SU-DHL-6 (cell line): ENCODE data around the gene MTFMT.
A peak's percentile ranks its signal among the peaks of the same experiment; 100 is the strongest.

Experiments
- H2AFZ ChIP-seq: fragments of 200-600 bp; sonication (generic); 2 replicates; pipeline ENCODE4 v1.6.1; 2014; ENCODE audit warnings: low read depth, mild to moderate bottlenecking, moderate library complexity, mixed read lengths, antibody characterized with exemption, low read length; ENCODE audit not compliant: severe bottlenecking
- H3F3A ChIP-seq: fragments of 200-600 bp; shearing (Covaris generic); 2 replicates; pipeline ENCODE4 v1.6.0; 2016; ENCODE audit warnings: antibody characterized with exemption, mild to moderate bottlenecking; ENCODE audit not compliant: insufficient read depth
- H3K27ac ChIP-seq: fragments of 200-600 bp; sonication (generic); 2 replicates; pipeline ENCODE4 v1.5.1; 2016; ENCODE audit warnings: low read depth, mild to moderate bottlenecking, low read length, moderate library complexity, mixed read lengths
- H3K27me3 ChIP-seq: fragments of 200-600 bp; sonication (generic), shearing (Covaris generic); 2 replicates; pipeline ENCODE4 v1.6.0; 2014; ENCODE audit warnings: mild to moderate bottlenecking, low read length
- H3K36me3 ChIP-seq: fragments of 200-600 bp; sonication (generic); 2 replicates; pipeline ENCODE4 v1.6.1; 2014; ENCODE audit warnings: mild to moderate bottlenecking, low read length, mixed read lengths
- H3K4me2 ChIP-seq: fragments of 300-600, 200-600 bp; shearing (Covaris generic), sonication (generic); 2 replicates; pipeline ENCODE4 v1.6.0; 2014; ENCODE audit warnings: low read length, low read depth, mild to moderate bottlenecking; ENCODE audit not compliant: poor library complexity, severe bottlenecking
- H3K4me3 ChIP-seq: fragments of 200-600 bp; sonication (generic); 2 replicates; pipeline ENCODE4 v1.5.1; 2014; ENCODE audit warnings: antibody characterized with exemption, low read length, mild to moderate bottlenecking, mixed read lengths; ENCODE audit not compliant: insufficient read depth, poor library complexity, severe bottlenecking
- H3K79me2 ChIP-seq: fragments of 200-600 bp; sonication (generic); 2 replicates; pipeline ENCODE4 v1.6.1; 2014; ENCODE audit warnings: mild to moderate bottlenecking, low read length, moderate library complexity; ENCODE audit not compliant: insufficient read depth
- H3K9ac ChIP-seq: fragments of 200-600 bp; sonication (generic); 2 replicates; pipeline ENCODE4 v1.7.0; 2014; ENCODE audit warnings: mild to moderate bottlenecking, low read length
- H3K9me2 ChIP-seq: fragments of 200-600 bp; sonication (generic); replicated peaks from 2 replicates; pipeline ENCODE4 v1.6.1; 2014; ENCODE audit warnings: low read length; ENCODE audit not compliant: insufficient read depth
- H3K9me3 ChIP-seq: fragments of 200-600 bp; sonication (generic); 2 replicates; pipeline ENCODE4 v1.6.1; 2014; ENCODE audit warnings: low read length, mixed read lengths; ENCODE audit not compliant: insufficient read depth
- H4K20me1 ChIP-seq: fragments of 200-600 bp; sonication (generic); 2 replicates; pipeline ENCODE4 v1.6.1; 2014; ENCODE audit warnings: low read depth, mild to moderate bottlenecking, antibody characterized with exemption, low read length, moderate library complexity, mixed read lengths
- EZH2phosphoT487 ChIP-seq: fragments of 200-600 bp; sonication (generic), shearing (Covaris generic); conservative IDR thresholded peaks from 2 replicates; pipeline ENCODE4 v1.6.1; 2018; ENCODE audit warnings: mild to moderate bottlenecking, antibody characterized with exemption, low read length, moderate library complexity, mixed read lengths
- TF ChIP-seq, protein P1 (sequence below): fragments of 200-600 bp; sonication (generic); IDR thresholded peaks from one replicate; pipeline ENCODE4 v1.5.1; 2017; ENCODE audit warnings: antibody characterized with exemption, mild to moderate bottlenecking, low read length, moderate library complexity; ENCODE audit not compliant: insufficient read depth, poor library complexity, severe bottlenecking

MTFMT gene

DNA sequence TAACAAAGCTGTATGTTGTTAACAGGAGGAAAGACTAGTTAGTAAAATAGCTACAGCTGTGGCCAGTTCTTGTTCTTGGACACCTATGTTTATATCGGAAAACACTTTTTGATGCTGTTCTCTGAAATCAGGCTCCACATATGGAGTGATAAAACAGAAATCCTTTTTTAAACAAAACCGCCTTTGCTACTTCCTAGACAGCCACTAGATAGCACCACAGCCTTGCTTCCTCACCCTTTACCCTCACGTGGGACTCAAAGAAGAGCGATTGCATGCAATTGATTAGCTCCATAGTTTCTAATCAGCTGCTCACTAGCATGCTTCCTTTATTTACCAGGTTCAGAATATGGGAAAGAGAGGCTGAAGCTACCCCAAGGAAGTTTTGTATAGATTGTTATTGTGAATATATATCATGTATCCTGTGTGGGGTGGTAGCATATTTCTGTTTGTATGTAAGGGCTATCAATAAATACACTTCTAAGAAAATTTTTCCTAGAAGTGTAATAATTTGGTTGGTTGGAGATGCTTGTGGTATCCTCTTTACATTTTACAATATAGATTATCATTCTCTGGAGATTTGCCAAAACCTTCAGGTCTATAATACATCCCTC, 4.3 kb upstream of the MTFMT start:
- H3K36me3 ChIP-seq, result no peaks in the 10 kb centered on the region
- no peaks in the 10 kb centered on the region for H3K9me3 ChIP-seq
- TF ChIP-seq EZH2phosphoT487, result no peak
- TF ChIP-seq, protein P1, sequence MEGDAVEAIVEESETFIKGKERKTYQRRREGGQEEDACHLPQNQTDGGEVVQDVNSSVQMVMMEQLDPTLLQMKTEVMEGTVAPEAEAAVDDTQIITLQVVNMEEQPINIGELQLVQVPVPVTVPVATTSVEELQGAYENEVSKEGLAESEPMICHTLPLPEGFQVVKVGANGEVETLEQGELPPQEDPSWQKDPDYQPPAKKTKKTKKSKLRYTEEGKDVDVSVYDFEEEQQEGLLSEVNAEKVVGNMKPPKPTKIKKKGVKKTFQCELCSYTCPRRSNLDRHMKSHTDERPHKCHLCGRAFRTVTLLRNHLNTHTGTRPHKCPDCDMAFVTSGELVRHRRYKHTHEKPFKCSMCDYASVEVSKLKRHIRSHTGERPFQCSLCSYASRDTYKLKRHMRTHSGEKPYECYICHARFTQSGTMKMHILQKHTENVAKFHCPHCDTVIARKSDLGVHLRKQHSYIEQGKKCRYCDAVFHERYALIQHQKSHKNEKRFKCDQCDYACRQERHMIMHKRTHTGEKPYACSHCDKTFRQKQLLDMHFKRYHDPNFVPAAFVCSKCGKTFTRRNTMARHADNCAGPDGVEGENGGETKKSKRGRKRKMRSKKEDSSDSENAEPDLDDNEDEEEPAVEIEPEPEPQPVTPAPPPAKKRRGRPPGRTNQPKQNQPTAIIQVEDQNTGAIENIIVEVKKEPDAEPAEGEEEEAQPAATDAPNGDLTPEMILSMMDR, result no peak
- no peak overlapping the region for H3K27ac ChIP-seq
- H3K79me2 ChIP-seq, result peaks cover 6% of the 10 kb centered on the region
- no peak overlapping the region for H3K4me3 ChIP-seq
- peaks cover 6% of the 10 kb centered on the region; the same call in 1 of the 2 replicates for H3F3A ChIP-seq
- H2AFZ ChIP-seq, result peak overlapping the region; percentile 8
- H3K27me3 ChIP-seq, result no peaks in the 10 kb centered on the region
- H3K4me2 ChIP-seq, result peak overlapping the region; percentile 18
- no peak overlapping the region; the same call in 1 of the 2 replicates for H3K9ac ChIP-seq
- no peaks in the 10 kb centered on the region for H3K9me2 ChIP-seq
- no peaks in the 10 kb centered on the region for H4K20me1 ChIP-seq

DNA sequence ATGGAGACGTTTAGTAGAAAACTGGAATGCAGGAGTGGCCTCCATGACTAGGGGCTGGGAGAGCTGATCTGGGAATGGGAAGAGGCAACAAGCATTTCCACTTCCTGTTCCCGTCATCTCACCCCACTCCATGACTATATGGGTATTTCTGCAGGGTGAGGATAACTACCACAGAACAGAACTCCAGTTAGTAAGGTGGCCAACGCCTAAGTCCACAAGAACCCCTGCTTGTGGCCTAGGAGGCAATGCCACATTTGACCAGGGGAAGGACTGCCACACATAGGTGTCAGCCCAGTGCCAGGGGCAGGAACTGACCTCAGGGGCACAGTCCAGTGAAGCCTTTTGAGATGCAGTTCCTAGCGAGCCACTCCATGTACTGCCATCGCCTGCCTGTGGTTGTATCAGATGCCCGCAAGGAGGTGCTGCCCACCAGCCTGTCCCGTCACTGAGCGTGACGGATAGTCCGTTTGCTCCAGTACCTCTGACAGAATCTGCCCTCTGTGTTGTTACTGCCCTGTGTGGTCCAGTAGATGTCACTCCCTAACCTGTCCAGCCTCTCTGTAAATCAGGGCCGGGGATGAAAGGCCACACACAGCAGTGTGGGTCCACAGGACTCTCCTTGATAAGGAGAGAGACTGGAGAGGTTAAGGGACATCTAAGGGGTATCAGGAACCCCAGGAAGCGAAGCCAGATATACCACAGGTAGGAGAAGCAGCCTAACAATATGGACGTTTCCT, 3.5 kb upstream of the MTFMT start:
- H2AFZ ChIP-seq, result peak overlapping the region; percentile 8
- no peak overlapping the region; the same call in 1 of the 2 replicates for H3K9ac ChIP-seq
- H3F3A ChIP-seq, result peaks cover 6% of the 10 kb centered on the region; the same call in 1 of the 2 replicates
- H3K9me2 ChIP-seq, result no peaks in the 10 kb centered on the region
- no peak overlapping the region for H3K4me3 ChIP-seq
- no peaks in the 10 kb centered on the region for H3K27me3 ChIP-seq
- peak overlapping the region; percentile 18 for H3K4me2 ChIP-seq
- H3K9me3 ChIP-seq, result no peaks in the 10 kb centered on the region
- TF ChIP-seq EZH2phosphoT487, result no peak
- TF ChIP-seq, protein P1, result peak; percentile 75
- no peaks in the 10 kb centered on the region for H4K20me1 ChIP-seq
- no peaks in the 10 kb centered on the region for H3K36me3 ChIP-seq
- peaks cover 14% of the 10 kb centered on the region for H3K79me2 ChIP-seq
- H3K27ac ChIP-seq, result no peak overlapping the region

DNA sequence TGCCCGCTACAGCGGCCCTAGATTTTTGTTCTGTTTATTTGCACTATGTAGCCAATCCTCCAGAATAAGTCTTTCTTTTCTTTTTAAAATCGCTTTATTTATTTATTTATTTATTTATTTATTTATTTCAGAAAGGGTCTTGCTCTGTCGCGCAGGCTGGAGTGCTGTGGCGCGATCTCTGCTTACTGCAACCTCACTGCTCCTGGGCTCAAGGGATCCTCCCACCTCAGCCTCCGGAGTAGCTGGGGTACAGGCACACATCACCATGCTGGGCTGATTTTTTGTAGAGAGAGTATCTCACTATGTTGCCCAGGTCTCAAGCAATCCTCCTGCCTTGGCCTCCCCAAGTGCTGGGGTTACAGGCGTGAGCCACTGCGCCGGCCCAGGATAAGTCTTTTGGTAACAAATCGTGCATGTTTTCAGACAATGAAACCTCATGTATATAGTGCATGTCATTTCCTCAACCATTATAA, 333 bp upstream of the MTFMT start:
- no peaks in the 10 kb centered on the region for H3K27me3 ChIP-seq
- no peaks in the 10 kb centered on the region for H3K36me3 ChIP-seq
- peaks cover 18% of the 10 kb centered on the region for H3K79me2 ChIP-seq
- H3F3A ChIP-seq, result peaks cover 9% of the 10 kb centered on the region; the same call in 1 of the 2 replicates
- peak overlapping the region; percentile 77; the same call in 1 of the 2 replicates for H3K9ac ChIP-seq
- no peak overlapping the region for H2AFZ ChIP-seq
- no peaks in the 10 kb centered on the region for H3K9me2 ChIP-seq
- H3K4me2 ChIP-seq, result peak overlapping the region; percentile 98
- no peaks in the 10 kb centered on the region for H4K20me1 ChIP-seq
- H3K4me3 ChIP-seq, result no peak overlapping the region
- no peaks in the 10 kb centered on the region for H3K9me3 ChIP-seq
- H3K27ac ChIP-seq, result no peak overlapping the region
- TF ChIP-seq EZH2phosphoT487, result no peak
- TF ChIP-seq, protein P1, result no peak
